Activated B cell treated with CpG ODN at 0.5 μM for 24 hours (primary cell): ENCODE data around the gene SPRED2. TPM values are rescaled to one million over a fixed set of nuclear protein-coding genes. Genes with fewer than 3 reads are reported as not detected.

ENCODE experiments used
- ATAC-seq: fragments of 200-7000 bp; cut with Tn5 transposase; one replicate; pipeline ENCODE4 v1.10.0; 2021; ENCODE audit warnings: low read depth, mild to moderate bottlenecking, moderate library complexity
- CTCF ChIA-PET: fragments of 350-600 bp; sonication (Branson Sonifier 250); formaldehyde crosslinking; loops from one replicate; lab custom pipeline; 2021; ENCODE audit warnings: antibody characterized with exemption; lab: Charles Lee
- POLR2A ChIA-PET: fragments of 350-600 bp; sonication (Branson Sonifier 250); formaldehyde crosslinking; loops from one replicate; lab custom pipeline; 2021; ENCODE audit warnings: antibody characterized with exemption; lab: Charles Lee
- DNase-seq: peaks from one replicate; pipeline ENCODE4 v3.0.0; 2022
- H3K27ac Mint-ChIP-seq: one replicate; pipeline ENCODE4 v1.8.0; 2020; ENCODE audit warnings: mixed read lengths
- H3K27me3 Mint-ChIP-seq: one replicate; pipeline ENCODE4 v1.8.0; 2021; ENCODE audit warnings: mixed read lengths
- H3K36me3 Mint-ChIP-seq: one replicate; pipeline ENCODE4 v1.8.0; 2021; ENCODE audit warnings: low read depth, mixed read lengths
- H3K4me1 Mint-ChIP-seq: one replicate; pipeline ENCODE4 v1.8.0; 2021; ENCODE audit warnings: mixed read lengths
- H3K4me3 Mint-ChIP-seq: one replicate; pipeline ENCODE4 v1.8.0; 2020; ENCODE audit warnings: mild to moderate bottlenecking, mixed read lengths
- H3K9me3 Mint-ChIP-seq: one replicate; pipeline ENCODE4 v1.8.0; 2020; ENCODE audit warnings: mixed read lengths
- CTCF ChIP-seq: fragments of 200-600 bp; IDR thresholded peaks from one replicate; pipeline ENCODE4 v1.8.0; 2022; ENCODE audit warnings: antibody characterized with exemption, mild to moderate bottlenecking
- intact Hi-C: fragments of 100-400 bp; cut with micrococcal nuclease; formaldehyde crosslinking; loops from one replicate; pipeline ENCODE4 v1.15.1; 2024
- total RNA-seq: library from RNA; stranded (reverse); gene quantifications from 2 replicates; pipeline ENCODE4 v1.2.3, GENCODE V29; 2022

Gene SPRED2
- total RNA-seq, 1 donor from 2014 or later: 2.5 TPM

DNA sequence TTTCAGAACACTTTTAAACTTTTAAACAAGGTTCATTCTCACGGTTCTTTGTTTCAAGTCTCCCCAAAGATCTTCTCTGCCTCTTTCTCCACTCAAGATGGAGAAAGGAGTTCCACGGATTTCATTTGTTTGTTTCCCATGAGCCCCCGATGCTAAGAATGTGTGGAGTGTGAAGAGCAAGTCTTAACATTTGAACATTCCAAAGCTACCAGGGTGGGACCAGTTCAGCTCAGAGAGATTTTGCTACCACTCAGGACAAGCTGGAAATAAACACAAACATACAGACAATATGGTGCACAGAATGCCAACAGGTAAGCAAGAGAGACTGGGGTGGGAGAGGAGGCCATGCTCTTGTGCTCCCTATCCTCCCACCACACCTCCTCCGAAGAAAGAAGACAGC is 56.7 kb downstream of the SPRED2 start:
- no peak for TF ChIP-seq CTCF
- no peaks in the 10 kb centered on the region for H3K9me3 Mint-ChIP-seq
- H3K27ac Mint-ChIP-seq: no peak overlapping the region
- H3K4me3 Mint-ChIP-seq: no peak overlapping the region
- H3K27me3 Mint-ChIP-seq: peaks cover 13% of the 10 kb centered on the region
- DNase-seq (no peak), ATAC-seq (no peak)
- ChIA-PET POLR2A (no interaction called here), CTCF (no interaction called here)
- H3K4me1 Mint-ChIP-seq: peaks cover 8% of the 10 kb centered on the region
- H3K36me3 Mint-ChIP-seq: no peaks in the 10 kb centered on the region
- intact Hi-C loops: no loop called here

- H3K27me3 Mint-ChIP-seq: peaks cover 17% of the 10 kb centered on the region
- CTCF ChIA-PET: no interaction called here
Observed at GRCh38 chr2:65374999-65375398, 57.4 kb downstream of the SPRED2 start.

GRCh38 chr2:65374575-65374974 is 57.8 kb downstream of the SPRED2 start:
- Mint-ChIP-seq H3K4me1 (peaks cover 14% of the 10 kb centered on the region), H3K4me3 (no peak overlapping the region), H3K9me3 (no peaks in the 10 kb centered on the region), H3K27me3 (peaks cover 17% of the 10 kb centered on the region), H3K36me3 (no peaks in the 10 kb centered on the region), H3K27ac (no peak overlapping the region)
- POLR2A ChIA-PET: no interaction called here
- intact Hi-C loops: no loop called here
- ATAC-seq (no peak), DNase-seq (no peak)
- TF ChIP-seq CTCF: no peak
- CTCF ChIA-PET: no interaction called here

More at GRCh38 chr2:65374999-65375398, 57.4 kb downstream of the SPRED2 start:
- intact Hi-C loops: no loop called here
- Mint-ChIP-seq H3K36me3 (no peaks in the 10 kb centered on the region), H3K4me3 (no peak overlapping the region), H3K9me3 (no peaks in the 10 kb centered on the region), H3K4me1 (peaks cover 13% of the 10 kb centered on the region), H3K27ac (no peak overlapping the region)
- no peak for ATAC-seq
- no peak for TF ChIP-seq CTCF
- no peak for DNase-seq
- POLR2A ChIA-PET: no interaction called here

GRCh38 chr2:65373365-65373918 is 59.0 kb downstream of the SPRED2 start:
- Mint-ChIP-seq H3K4me1 (peaks cover 15% of the 10 kb centered on the region), H3K27ac (no peak overlapping the region), H3K27me3 (peaks cover 15% of the 10 kb centered on the region), H3K36me3 (no peaks in the 10 kb centered on the region), H3K9me3 (no peaks in the 10 kb centered on the region), H3K4me3 (no peak overlapping the region)
- no peak for TF ChIP-seq CTCF
- ATAC-seq: no peak
- CTCF ChIA-PET: interaction anchor here (0.8 kb wide), 1 partner anchor 10 kb away, joined by 3 read pairs; no protein-coding TSS in a partner anchor
- no peak for DNase-seq
- intact Hi-C loops: no loop called here
- POLR2A ChIA-PET: no interaction called here

- no peaks in the 10 kb centered on the region for H3K36me3 Mint-ChIP-seq
- intact Hi-C loops: no loop called here
- H3K4me3 Mint-ChIP-seq: no peak overlapping the region
- no peak for ATAC-seq
- no peak overlapping the region for H3K27ac Mint-ChIP-seq
- POLR2A ChIA-PET: no interaction called here
- H3K9me3 Mint-ChIP-seq: no peaks in the 10 kb centered on the region
- CTCF ChIA-PET: interaction anchor here (1.4 kb wide), 1 partner anchor 10 kb away, joined by 3 read pairs; no protein-coding TSS in a partner anchor
- peaks cover 15% of the 10 kb centered on the region for H3K4me1 Mint-ChIP-seq
- peaks cover 15% of the 10 kb centered on the region for H3K27me3 Mint-ChIP-seq
- no peak for DNase-seq
- no peak for TF ChIP-seq CTCF
Observed at GRCh38 chr2:65372619-65373018, 59.8 kb downstream of the SPRED2 start.
